Inflammatory macrophage treated with lipopolysaccharide for 1 hour (primary cell): ENCODE data around the gene SWT1.
"Not testable (repeated sequence)": the region's sequence is repeated elsewhere in the genome, so short reads cannot be mapped to it uniquely, and the experiment has no call there.

Source experiments
- DNase-seq, 2 donors: peaks; one replicate each; pipeline ENCODE4 v3.0.0-alpha.2; 2020 to 2022

The SWT1 gene

DNA sequence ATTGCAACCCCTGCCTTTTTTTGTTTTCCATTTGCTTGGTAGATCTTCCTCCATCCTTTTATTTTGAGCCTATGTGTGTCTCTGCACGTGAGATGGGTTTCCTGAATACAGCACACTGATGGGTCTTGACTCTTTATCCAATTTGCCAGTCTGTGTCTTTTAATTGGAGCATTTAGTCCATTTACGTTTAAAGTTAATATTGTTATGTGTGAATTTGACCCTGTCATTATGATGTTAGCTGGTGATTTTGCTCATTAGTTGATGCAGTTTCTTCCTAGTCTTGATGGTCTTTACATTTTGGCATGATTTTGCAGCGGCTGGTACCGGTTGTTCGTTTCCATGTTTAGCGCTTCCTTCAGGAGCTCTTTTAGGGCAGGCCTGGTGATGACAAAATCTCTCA is 98.6 kb downstream of the SWT1 start:
- DNase-seq: not testable (repeated sequence)

- not testable (repeated sequence) for DNase-seq
Observed at GRCh38 chr1:185257116-185257949, 100.4 kb downstream of the SWT1 start.

- DNase-seq: no peak
Observed at GRCh38 chr1:185257950-185258208, 100.9 kb downstream of the SWT1 start.

- DNase-seq: no peak
Observed at GRCh38 chr1:185258676-185259075, 101.7 kb downstream of the SWT1 start.

- DNase-seq: peak; percentile 70 to 76
Observed at GRCh38 chr1:185260611-185261010, 103.6 kb downstream of the SWT1 start.

- no peak for DNase-seq
Observed at GRCh38 chr1:185262151-185262550, 105.2 kb downstream of the SWT1 start.

- no peak for DNase-seq
Observed at GRCh38 chr1:185263292-185263691, 106.3 kb downstream of the SWT1 start.

- DNase-seq: no peak
Observed at GRCh38 chr1:185263780-185264179, 106.8 kb downstream of the SWT1 start.

DNA sequence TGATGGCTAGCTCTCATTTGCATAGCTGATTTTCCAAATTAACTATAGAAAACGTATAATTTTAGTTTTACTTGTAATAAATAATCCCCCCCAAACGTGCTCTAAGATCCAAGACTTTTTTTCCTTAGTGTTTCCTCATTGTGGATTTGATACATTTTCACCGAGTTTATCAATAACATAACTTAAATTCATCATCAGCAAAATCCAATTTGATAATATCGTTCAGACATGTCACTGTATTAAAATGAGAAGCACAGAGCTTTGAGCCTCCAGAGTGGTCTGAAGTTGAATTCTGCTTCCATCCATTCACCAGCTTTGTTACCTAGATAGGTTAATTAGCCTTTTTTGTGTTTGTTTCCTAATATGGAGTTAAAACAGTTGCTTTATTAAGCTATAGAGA is 108.3 kb downstream of the SWT1 start:
- DNase-seq: no peak

DNA sequence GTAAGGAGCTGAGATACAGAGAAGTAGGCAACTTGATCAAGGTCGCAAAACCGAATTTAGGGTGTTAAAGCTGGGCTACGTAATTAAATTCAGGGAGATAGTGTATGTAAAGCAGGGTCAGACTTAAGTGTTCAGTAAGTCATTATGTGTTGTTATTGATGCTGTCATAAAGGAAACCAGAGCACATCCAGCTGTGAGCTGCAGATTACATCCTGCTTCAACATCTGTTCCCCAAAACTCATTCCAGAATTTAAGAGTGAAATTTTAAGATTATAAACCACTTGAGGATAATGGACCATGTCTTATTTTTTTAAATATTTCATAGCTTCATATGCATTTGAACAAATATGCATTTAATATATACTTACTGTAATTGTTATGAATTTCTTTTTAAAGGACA is 110.3 kb downstream of the SWT1 start:
- no peak for DNase-seq

- no peak for DNase-seq
Observed at GRCh38 chr1:185267701-185268100, 110.7 kb downstream of the SWT1 start.

GRCh38 chr1:185268352-185268751 is 111.4 kb downstream of the SWT1 start:
- DNase-seq: no peak

GRCh38 chr1:185271921-185272320 is 115.0 kb downstream of the SWT1 start:
- no peak for DNase-seq

GRCh38 chr1:185279571-185279970 is 122.6 kb downstream of the SWT1 start:
- no peak for DNase-seq

GRCh38 chr1:185280589-185280988 is 123.6 kb downstream of the SWT1 start:
- DNase-seq: no peak

- no peak for DNase-seq
Observed at GRCh38 chr1:185281245-185281644, 124.3 kb downstream of the SWT1 start.

DNA sequence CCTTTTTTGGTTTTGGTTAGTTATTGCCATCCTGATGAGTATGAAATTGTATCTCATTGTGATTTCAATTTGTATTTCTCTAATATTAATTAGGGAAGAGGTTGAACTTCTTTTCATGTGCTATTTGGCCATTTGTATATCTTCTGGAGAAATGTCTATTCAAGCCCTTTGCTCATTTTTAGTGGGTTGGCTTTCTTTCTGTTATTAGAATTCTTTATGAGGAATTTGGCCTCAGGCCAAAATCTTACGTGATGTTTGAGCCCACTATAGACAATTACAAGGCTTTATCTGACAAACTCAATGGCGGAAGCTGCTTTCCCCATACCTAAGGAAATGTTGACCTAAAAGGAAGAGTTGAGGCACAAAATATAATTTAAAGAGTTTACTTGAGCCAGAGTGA is 127.1 kb downstream of the SWT1 start:
- DNase-seq: no peak

DNA sequence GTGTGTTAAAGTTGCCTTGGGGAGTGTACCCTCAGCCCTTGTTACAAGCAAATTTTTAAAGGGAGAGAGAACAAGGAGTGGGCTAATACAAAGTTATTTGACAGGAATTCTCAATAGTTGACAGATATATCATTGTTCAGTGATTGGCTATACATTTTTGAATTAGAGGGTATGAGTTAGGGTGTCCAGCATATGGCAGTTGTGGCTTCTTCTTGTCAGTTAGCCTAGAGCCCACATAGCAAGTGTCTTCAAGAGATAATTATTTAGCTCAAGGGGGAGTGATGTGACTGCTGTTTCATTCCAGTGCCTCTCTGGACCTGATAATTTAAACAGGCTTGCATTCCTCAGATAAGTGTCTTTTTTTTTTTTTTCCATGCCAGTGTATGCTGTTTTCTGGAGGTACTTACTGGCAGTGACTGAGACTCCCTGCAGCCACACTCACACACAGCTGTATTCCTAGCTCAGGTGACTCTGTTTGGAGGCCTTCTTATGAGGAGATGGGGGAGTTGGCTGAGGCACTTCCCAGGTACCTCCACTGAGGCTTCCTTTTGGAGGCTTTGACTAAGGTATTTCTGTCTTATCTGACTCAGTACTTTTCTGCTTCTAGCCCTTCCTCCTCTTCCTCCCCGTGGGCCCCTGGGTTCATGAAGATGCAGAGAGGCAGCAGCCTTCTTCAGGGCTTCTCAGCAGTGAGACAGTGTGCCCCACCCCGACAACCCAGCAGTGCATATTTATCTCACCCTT is 127.7 kb downstream of the SWT1 start:
- no peak for DNase-seq

- DNase-seq: no peak
Observed at GRCh38 chr1:185287451-185287850, 130.5 kb downstream of the SWT1 start.

- DNase-seq: no peak
Observed at GRCh38 chr1:185288435-185288834, 131.5 kb downstream of the SWT1 start.

DNA sequence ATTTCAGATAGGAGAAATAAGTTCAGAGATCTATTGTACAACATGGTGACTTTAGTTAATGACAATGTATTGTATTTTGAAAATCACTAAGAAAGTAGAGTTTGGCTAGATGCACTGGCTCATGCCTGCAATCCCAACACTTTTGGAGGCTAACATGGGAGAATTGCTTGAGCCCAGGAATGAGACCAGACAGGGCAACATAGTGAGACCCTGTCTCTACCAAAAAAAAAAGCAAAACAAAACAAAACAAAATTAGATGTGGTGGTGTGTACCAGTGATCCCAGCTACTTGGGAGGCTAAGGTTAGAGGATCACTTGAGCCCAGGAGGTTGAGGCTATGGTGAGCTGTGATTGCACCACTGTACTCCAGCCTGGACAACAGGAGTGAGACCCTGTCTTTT is 132.9 kb downstream of the SWT1 start:
- DNase-seq: no peak

DNA sequence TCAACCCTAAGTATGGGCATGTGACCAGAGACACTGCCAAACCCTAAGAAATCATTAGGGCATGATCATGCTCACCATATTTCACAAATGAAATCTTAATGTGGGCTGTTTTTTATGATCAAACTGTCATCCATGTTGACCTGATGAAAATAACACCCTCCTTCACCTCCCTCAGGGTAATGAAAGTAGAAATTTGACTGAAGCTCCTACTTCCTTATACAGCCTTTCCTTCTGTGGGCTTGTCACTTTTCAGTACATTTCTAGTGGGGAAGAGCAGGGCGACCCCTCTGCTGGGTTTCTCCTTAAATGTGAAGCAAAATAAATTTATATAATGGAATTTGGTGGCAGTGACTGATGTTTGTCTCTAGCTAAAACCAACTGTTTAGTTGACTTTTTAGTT is 134.2 kb downstream of the SWT1 start:
- DNase-seq: no peak

GRCh38 chr1:185291652-185292051 is 134.7 kb downstream of the SWT1 start:
- DNase-seq: no peak

DNA sequence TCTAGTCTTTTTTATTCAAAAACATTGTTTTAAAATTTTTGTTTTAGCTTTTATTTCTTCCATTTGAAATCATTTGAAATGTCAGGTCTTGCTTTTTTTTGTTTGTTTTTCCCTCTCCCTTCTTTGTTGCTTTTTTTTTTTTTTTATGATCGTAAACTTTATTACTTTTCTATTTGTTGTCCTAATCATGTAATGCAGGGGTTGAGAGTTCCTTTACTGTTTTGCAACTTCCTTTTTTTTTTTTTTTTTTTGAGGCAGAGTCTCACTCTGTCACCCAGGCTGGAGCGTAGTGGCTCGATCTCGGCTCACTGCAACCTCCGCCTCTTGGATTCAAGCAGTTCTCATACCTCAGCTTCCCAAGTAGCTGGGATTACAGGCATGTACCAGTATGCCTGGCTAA is 135.3 kb downstream of the SWT1 start:
- DNase-seq: peak in 1 of 2 donors; percentile 55
